Astrocyte of the spinal cord (primary cell): ENCODE results near the gene MAP4K4.
"Not testable (repeated sequence)": the region's sequence is repeated elsewhere in the genome, so short reads cannot be mapped to it uniquely, and the experiment has no call there.

ENCODE experiments used
- DNase-seq: peaks from one replicate; pipeline ENCODE4 v3.0.0; 2011; ENCODE audit warnings: low read depth, low spot score
- H3K4me3 ChIP-seq: 2 replicates; pipeline ENCODE4 v1.5.1; 2011; ENCODE audit warnings: low read depth, mild to moderate bottlenecking, low read length, moderate library complexity
- in situ Hi-C: cut with HindIII; loops from 2 replicates; pipeline ENCODE4 v1.10.0; 2017; ENCODE audit warnings: low sequenced_read_pairs
- TF ChIP-seq, protein P1 (sequence below): IDR thresholded peaks from 2 replicates; pipeline ENCODE4 v1.5.1; 2012; ENCODE audit warnings: low read depth, mild to moderate bottlenecking, low read length, inconsistent platforms

Gene MAP4K4

DNA sequence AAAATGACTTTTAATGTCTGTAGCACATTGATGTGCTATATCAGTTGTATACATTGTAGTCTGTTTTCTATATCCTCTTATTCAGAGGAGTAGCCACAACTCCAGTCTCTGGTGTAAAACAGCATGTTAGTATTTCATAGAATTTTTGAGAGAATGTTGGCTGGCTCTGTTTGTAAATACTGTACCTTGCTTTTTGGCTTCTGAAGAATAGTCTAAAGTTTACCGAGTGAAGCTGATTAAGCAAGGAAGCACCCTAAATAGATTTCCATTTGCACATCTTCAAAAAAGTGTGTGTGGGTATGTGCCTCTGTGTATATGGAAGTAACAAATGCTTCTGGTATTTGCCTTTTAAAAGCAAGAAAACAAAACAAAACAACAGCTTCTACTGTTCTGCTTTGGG is 50.5 kb downstream of the MAP4K4 start:
- TF ChIP-seq, protein P1, sequence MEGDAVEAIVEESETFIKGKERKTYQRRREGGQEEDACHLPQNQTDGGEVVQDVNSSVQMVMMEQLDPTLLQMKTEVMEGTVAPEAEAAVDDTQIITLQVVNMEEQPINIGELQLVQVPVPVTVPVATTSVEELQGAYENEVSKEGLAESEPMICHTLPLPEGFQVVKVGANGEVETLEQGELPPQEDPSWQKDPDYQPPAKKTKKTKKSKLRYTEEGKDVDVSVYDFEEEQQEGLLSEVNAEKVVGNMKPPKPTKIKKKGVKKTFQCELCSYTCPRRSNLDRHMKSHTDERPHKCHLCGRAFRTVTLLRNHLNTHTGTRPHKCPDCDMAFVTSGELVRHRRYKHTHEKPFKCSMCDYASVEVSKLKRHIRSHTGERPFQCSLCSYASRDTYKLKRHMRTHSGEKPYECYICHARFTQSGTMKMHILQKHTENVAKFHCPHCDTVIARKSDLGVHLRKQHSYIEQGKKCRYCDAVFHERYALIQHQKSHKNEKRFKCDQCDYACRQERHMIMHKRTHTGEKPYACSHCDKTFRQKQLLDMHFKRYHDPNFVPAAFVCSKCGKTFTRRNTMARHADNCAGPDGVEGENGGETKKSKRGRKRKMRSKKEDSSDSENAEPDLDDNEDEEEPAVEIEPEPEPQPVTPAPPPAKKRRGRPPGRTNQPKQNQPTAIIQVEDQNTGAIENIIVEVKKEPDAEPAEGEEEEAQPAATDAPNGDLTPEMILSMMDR = no peak
- no peak overlapping the region for H3K4me3 ChIP-seq
- no peak for DNase-seq
- in situ Hi-C loops = no loop called here

DNA sequence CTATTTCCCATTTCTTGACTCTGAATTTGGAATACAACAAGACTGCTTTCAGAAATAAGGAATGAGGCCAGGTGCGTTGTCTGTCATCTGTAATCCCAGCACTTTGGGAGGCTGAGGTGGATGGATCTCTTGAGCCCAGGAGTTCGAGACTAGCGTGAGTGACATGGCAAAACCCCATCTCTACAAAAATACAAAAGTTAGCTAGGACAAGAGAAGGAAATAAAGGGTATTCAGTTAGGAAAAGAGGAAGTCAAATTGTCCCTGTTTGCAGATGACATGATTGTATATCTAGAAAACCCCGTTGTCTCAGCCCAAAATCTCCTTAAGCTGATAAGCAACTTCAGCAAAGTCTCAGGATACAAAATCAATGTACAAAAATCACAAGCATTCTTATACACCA is 51.0 kb downstream of the MAP4K4 start:
- DNase-seq, H3K4me3 ChIP-seq: not testable (repeated sequence)

GRCh38 chr2:101750688-101751087 is 53.2 kb downstream of the MAP4K4 start:
- in situ Hi-C loops = no loop called here
- no peak for DNase-seq

More for the DNA sequence above, 51.0 kb downstream of the MAP4K4 start:
- in situ Hi-C loops = not testable (repeated sequence)

DNA sequence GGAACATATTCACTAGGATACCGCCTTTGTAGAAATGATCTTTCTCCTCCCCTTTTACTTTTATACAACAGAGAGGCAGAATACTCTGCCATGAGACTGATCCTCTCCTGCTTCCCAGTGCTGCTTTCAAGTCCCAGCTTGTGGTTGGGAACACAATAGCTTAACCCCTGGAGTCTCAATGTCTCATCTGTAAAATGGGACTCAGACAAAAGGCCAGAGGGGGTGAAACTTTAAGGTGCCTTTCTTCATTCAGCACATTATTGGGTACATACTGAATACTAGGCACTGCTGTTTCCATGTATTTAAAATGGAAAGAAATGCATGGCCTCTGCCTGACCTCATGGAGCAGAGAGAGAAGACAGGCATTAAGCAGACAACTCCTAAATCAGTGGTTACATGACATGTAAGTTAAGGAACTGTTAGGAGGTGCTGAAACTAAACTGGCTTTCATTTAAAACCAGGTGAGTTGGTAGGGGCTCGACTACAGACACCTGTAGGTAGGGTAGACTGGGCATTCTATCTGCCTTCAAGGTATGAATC is 53.8 kb downstream of the MAP4K4 start:
- in situ Hi-C loops = no loop called here
- TF ChIP-seq, protein P1 = no peak
- no peak for DNase-seq
- no peak overlapping the region for H3K4me3 ChIP-seq

More at GRCh38 chr2:101750688-101751087, 53.2 kb downstream of the MAP4K4 start:
- TF ChIP-seq, protein P1 = no peak
- no peak overlapping the region for H3K4me3 ChIP-seq

- TF ChIP-seq, protein P1 = no peak
These were observed 54.5 kb downstream of the MAP4K4 start for GRCh38 chr2:101751875-101752619.

DNA sequence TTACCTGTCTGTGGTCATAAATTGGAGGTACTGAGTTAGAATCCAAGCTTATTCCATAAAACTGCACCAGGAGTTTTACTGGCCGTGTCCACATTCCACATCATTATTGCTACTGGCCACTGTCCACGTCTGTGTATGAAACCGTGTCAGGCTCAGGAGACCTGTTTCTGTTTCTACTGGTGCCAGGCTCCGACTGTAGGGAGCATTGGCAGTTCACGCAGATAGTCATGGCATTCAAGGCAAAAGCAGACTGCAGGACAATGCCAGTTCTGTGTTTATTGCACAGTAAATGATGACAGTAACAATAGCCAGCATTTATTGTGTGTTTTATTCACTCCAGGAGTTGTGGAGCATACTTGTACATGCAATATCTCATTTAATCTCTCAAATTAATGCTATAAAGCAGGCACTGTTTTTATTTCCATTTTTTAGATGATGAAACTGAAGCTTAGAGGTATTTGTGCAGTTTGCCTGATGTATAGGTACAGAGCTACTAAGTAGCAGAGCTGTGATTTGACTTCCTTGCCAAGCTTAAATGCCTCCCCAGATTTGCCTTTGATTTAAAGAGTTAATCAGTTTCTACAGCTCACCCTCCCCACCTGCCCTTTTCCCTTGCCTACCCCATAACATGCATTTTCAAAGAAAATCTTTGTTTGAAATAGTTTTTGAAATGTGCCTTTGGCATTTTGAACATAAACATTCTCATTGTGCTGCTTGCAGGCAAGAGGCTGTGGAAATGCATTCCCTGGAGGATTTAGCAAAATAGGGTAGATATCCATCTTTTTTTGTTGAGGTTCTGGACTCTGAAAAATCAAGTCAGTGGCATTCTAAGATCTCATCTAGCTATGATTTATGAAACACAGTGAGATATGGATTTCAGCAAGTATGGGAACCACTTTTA is 55.5 kb downstream of the MAP4K4 start:
- TF ChIP-seq, protein P1 = no peak
- no peak overlapping the region for H3K4me3 ChIP-seq
- no peak for DNase-seq
- in situ Hi-C loops = no loop called here

More at GRCh38 chr2:101751875-101752619, 54.5 kb downstream of the MAP4K4 start:
- DNase-seq = no peak
- in situ Hi-C loops = no loop called here
- no peak overlapping the region for H3K4me3 ChIP-seq
